ENCODE data around the gene TNRC6B.

TNRC6B gene

GRCh38 chr22:40176921-40177737 is 596 bp upstream of the TNRC6B start (continued):
- TF ChIP-seq ZBTB11 (tag by site-specific recombination; conservative IDR thresholded peaks at IDR 0.05; ENCODE audit: low read depth) (no peak), ZNF785 (tag by site-specific recombination; IDR thresholded peaks at IDR 0.05) (no peak), ZNF2 (tag by site-specific recombination; IDR thresholded peaks at IDR 0.05) (no peak; the same call in 1 of the 2 replicates), ZNF701 (tag by site-specific recombination; IDR thresholded peaks at IDR 0.05) (no peak), ZNF776 (tag by site-specific recombination; IDR thresholded peaks at IDR 0.05; ENCODE audit: borderline replicate concordance) (no peak), ZFHX2 (tag by site-specific recombination; conservative IDR thresholded peaks at IDR 0.05) (peak; percentile 83), HOXD13 (CRISPR knock-in tag; IDR thresholded peaks at IDR 0.05; ENCODE audit: borderline replicate concordance) (no peak), SALL2 (tag by site-specific recombination; IDR thresholded peaks at IDR 0.05; ENCODE audit: borderline replicate concordance) (no peak), ZNF26 (tag by site-specific recombination; IDR thresholded peaks at IDR 0.05) (no peak), ZNF518A (tag by site-specific recombination; conservative IDR thresholded peaks at IDR 0.05; ENCODE audit: low read depth) (no peak), ZNF169 (tag by site-specific recombination; IDR thresholded peaks at IDR 0.05) (no peak), ZEB2 (tag by site-specific recombination; IDR thresholded peaks at IDR 0.05) (peak; percentile 69), ZNF112 (tag by site-specific recombination; IDR thresholded peaks at IDR 0.05) (no peak), ZNF433 (tag by site-specific recombination; IDR thresholded peaks at IDR 0.05; ENCODE audit: low read depth) (no peak), ZNF571 (tag by site-specific recombination; IDR thresholded peaks at IDR 0.05) (no peak), ZNF324 (tag by site-specific recombination; IDR thresholded peaks at IDR 0.05) (0 out of 2 replicates have a peak, but pooled peaks have one; percentile 45), SETDB1 (IDR thresholded peaks at IDR 0.05; ENCODE audit: insufficient read length, low read length) (no peak), ZXDB (tag by site-specific recombination; IDR thresholded peaks at IDR 0.05) (peak; percentile 68; the same call in 1 of the 2 replicates), ZNF514 (tag by site-specific recombination; IDR thresholded peaks at IDR 0.05) (no peak), ZFP69B (tag by site-specific recombination; IDR thresholded peaks at IDR 0.05) (peak; percentile 96), ZSCAN16 (tag by site-specific recombination; IDR thresholded peaks at IDR 0.05) (no peak), ZBTB49 (tag by site-specific recombination; IDR thresholded peaks at IDR 0.05; ENCODE audit: low read depth) (no peak), ZNF76 (tag by site-specific recombination; IDR thresholded peaks at IDR 0.05; ENCODE audit: borderline replicate concordance, low read depth) (no peak), ZNF48 (tag by site-specific recombination; IDR thresholded peaks at IDR 0.05) (no peak), SP3 (tag by site-specific recombination; IDR thresholded peaks at IDR 0.05) (peak; percentile 26; the same call in 1 of the 2 replicates), ZNF544 (tag by site-specific recombination; IDR thresholded peaks at IDR 0.05) (no peak), ZNF146 (tag by site-specific recombination; IDR thresholded peaks at IDR 0.05) (no peak)
